Esophagus (tissue), 2 donors: ENCODE measurements around the gene ADAM15. TPM values are rescaled to one million over a fixed set of nuclear protein-coding genes. Genes with fewer than 3 reads are reported as not detected.

Experiments used
- H3K27ac ChIP-seq, 2 donors: one replicate each; pipeline ENCODE4 v1.5.1; 2013; ENCODE audit warnings: low read depth in 2 of 2, mild to moderate bottlenecking in 2 of 2, inconsistent platforms in 1 of 2, low read length in 1 of 2, moderate library complexity in 1 of 2
- H3K27me3 ChIP-seq, 2 donors: one replicate each; pipeline ENCODE4 v1.6.1; 2013; ENCODE audit warnings: low read length in 2 of 2, control low read depth in 1 of 2, mild to moderate bottlenecking in 1 of 2; ENCODE audit not compliant: insufficient read depth in 2 of 2, control insufficient read depth in 1 of 2
- H3K36me3 ChIP-seq, 2 donors: one replicate each; pipeline ENCODE4 v1.6.1; 2013; ENCODE audit warnings: low read length in 1 of 2; ENCODE audit not compliant: control insufficient read depth in 2 of 2, insufficient read depth in 2 of 2
- H3K4me1 ChIP-seq, 2 donors: one replicate each; pipeline ENCODE4 v1.6.1; 2013; ENCODE audit warnings: low read length in 1 of 2; ENCODE audit not compliant: control insufficient read depth in 2 of 2, insufficient read depth in 2 of 2
- H3K4me3 ChIP-seq, 2 donors: one replicate each; pipeline ENCODE4 v1.5.1; 2013; ENCODE audit warnings: low read length in 2 of 2, mild to moderate bottlenecking in 2 of 2, low read depth in 1 of 2, moderate library complexity in 1 of 2
- H3K9me3 ChIP-seq, 2 donors: one replicate each; pipeline ENCODE4 v1.6.1; 2013; ENCODE audit warnings: mild to moderate bottlenecking in 2 of 2, low read depth in 1 of 2, low read length in 1 of 2, moderate library complexity in 1 of 2; ENCODE audit not compliant: control insufficient read depth in 2 of 2, insufficient read depth in 1 of 2
- WGBS, 2 donors: extraction: QIAGEN DNeasy Blood & Tissue Kit; methylation state at CpG; one replicate each; pipeline ENCODE4 v1.1.7; 2013; 5-methylcytosine and 5-hydroxymethylcytosine counted together
- polyA plus RNA-seq, 2 donors: library from polyadenylated mRNA; stranded (reverse); fragments of 200-250 nt; gene quantifications; one replicate each; pipeline ENCODE4 v1.2.3, GENCODE V29; 2013
- donor health status: healthy with polysubstance abuse.
- donor health status: Bipolar disorder and iron deficiency.

Gene ADAM15
- polyA plus RNA-seq, 2 donors: 122 to 222 TPM

DNA sequence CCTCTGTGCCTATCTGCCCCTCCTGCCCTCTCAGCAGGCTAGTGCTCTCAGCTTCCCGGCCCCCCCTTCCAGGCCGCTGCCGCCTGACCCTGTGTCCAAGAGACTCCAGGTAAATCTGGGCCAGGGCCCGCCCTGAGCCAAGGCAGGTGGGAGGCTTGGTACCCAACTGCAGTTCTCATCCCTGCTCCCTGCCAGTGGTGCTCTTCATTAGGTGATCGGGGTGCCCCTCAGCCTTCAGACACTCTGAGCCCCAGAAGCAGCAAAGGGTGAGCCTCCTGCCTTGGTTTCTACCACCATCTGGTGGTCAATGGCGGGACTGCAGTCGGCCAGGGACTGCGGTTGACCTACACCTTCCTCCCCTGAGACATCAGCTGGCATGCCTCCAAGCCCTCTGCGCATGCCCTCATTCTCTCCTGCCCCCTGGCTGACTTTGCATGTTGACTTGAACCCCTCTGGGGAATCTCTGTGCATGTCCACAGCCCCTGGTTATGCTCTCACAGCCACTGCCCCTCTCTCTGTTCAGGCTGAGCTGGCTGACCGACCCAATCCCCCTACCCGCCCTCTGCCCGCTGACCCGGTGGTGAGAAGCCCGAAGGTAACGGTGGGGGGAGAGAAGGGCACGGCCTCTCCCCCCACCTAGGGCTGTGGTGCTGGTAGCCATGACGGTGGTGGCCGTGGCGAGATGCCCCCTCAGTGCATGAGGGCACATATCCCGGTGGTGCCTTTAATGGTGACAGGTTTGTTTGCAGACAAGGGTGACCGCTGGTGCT lies 10.4 kb downstream of the ADAM15 start:
- H3K4me3 ChIP-seq: no peak overlapping the region
- H3K4me1 ChIP-seq: peaks cover 6 to 15% of the 10 kb centered on the region in 2 donors
- peak overlapping the region in 1 of 2 donors; percentile 15 for H3K27ac ChIP-seq
- peaks cover 19 to 37% of the 10 kb centered on the region in 2 donors for H3K36me3 ChIP-seq
- 34 to 35% methylated on average over 20 to 21 of the region's 21 CpGs for WGBS, 2 donors
- H3K27me3 ChIP-seq: no peaks in the 10 kb centered on the region
- peaks cover 0 to 2% of the 10 kb centered on the region in 2 donors for H3K9me3 ChIP-seq

- no peak overlapping the region for H3K4me3 ChIP-seq
- H3K27ac ChIP-seq: peak overlapping the region in 1 of 2 donors; percentile 74
- H3K36me3 ChIP-seq: peaks cover 13 to 32% of the 10 kb centered on the region in 2 donors
These were observed 11.1 kb downstream of the ADAM15 start for GRCh38 chr1:155062151-155062686.

DNA sequence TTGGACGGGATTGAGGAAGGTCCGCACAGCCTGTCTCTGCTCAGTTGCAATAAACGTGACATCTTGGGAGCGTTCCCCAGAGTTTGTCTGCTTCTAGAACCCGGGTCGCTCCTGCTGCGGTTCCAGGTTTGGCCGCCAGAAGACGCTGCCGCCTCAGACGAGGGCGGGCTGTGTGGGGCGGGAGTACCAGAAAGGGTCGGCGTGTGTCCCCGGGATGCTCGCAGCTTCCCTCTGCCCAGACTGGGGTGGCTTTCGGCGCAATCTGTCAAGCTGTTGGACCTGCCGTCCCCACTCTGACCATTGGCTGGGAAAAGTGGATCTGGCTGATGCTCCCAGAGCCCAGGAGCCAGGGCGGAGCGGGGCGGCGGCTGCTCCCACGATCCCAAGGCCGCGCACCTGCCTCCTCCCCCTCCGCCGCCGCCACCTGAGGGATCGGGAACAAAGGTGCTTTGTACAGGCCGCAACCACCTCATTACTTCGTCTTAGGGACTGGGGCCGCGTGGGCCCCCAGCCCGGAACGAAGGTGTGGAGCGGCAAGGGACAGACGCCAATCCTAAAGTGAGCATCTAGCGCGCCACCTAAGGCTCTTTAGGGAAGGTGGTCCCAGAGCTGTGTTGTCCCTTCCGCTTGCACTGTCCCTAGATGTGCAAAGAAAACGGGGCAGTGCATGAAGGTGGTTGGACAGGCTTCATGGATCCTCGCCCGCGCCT lies 11.7 kb downstream of the ADAM15 start:
- peak overlapping the region; percentile 74 to 91 for H3K27ac ChIP-seq

More at GRCh38 chr1:155062151-155062686, 11.1 kb downstream of the ADAM15 start:
- 37 to 42% methylated on average over 29 of the region's 29 CpGs for WGBS, 2 donors
- Histone ChIP-seq H3K27me3 (no peaks in the 10 kb centered on the region), H3K9me3 (peaks cover 0 to 2% of the 10 kb centered on the region in 2 donors), H3K4me1 (peaks cover 6 to 15% of the 10 kb centered on the region in 2 donors)

GRCh38 chr1:155063550-155064110 lies 12.5 kb downstream of the ADAM15 start, which contains the start of gene EFNA4:
Gene EFNA4, plus strand, starts transcription at chr1:155063740. Its CDS starts 84 bp downstream, at chr1:155063824.
- Histone ChIP-seq H3K27ac (peak within 1 kb of the TSS; percentile 88 to 91), H3K4me3 (peak within 1 kb of the TSS; percentile 55 to 92), H3K9me3 (no peaks in the 10 kb centered on the region), H3K27me3 (no peaks in the 10 kb centered on the region), H3K4me1 (peaks cover 6 to 15% of the 10 kb centered on the region in 2 donors), H3K36me3 (peaks cover 7 to 21% of the 10 kb centered on the region in 2 donors)
- 0 to 1% methylated on average over 55 to 57 of the region's 57 CpGs for WGBS, 2 donors

More for the DNA sequence above, 11.7 kb downstream of the ADAM15 start:
- Histone ChIP-seq H3K4me3 (peak overlapping the region; percentile 55 to 92), H3K4me1 (peaks cover 6 to 15% of the 10 kb centered on the region in 2 donors), H3K36me3 (peaks cover 12 to 27% of the 10 kb centered on the region in 2 donors), H3K9me3 (peaks cover 0 to 2% of the 10 kb centered on the region in 2 donors), H3K27me3 (no peaks in the 10 kb centered on the region)
- 8 to 11% methylated on average over 46 of the region's 46 CpGs for WGBS, 2 donors

- peak overlapping the region; percentile 55 to 92 for H3K4me3 ChIP-seq
- H3K4me1 ChIP-seq: peaks cover 6 to 15% of the 10 kb centered on the region in 2 donors
- H3K9me3 ChIP-seq: no peaks in the 10 kb centered on the region
- WGBS, 2 donors: 8 to 10% methylated on average over 14 of the region's 14 CpGs
- H3K27me3 ChIP-seq: no peaks in the 10 kb centered on the region
- peak overlapping the region; percentile 88 to 91 for H3K27ac ChIP-seq
- peaks cover 6 to 27% of the 10 kb centered on the region in 2 donors for H3K36me3 ChIP-seq
These were observed 13.2 kb downstream of the ADAM15 start for GRCh38 chr1:155064111-155064831.

- peaks cover 6 to 29% of the 10 kb centered on the region in 2 donors for H3K36me3 ChIP-seq
- WGBS, 2 donors: 56 to 67% methylated on average over 5 of the region's 5 CpGs
- H3K4me3 ChIP-seq: no peak overlapping the region
- no peaks in the 10 kb centered on the region for H3K27me3 ChIP-seq
- H3K27ac ChIP-seq: no peak overlapping the region
- H3K9me3 ChIP-seq: no peaks in the 10 kb centered on the region
- peaks cover 6 to 15% of the 10 kb centered on the region in 2 donors for H3K4me1 ChIP-seq
These were observed 13.8 kb downstream of the ADAM15 start for GRCh38 chr1:155064832-155065429.

GRCh38 chr1:155066777-155067176 lies 15.7 kb downstream of the ADAM15 start:
- Histone ChIP-seq H3K27me3 (no peaks in the 10 kb centered on the region), H3K4me1 (peaks cover 6 to 25% of the 10 kb centered on the region in 2 donors)
- WGBS, 2 donors: 65 to 74% methylated on average over 8 of the region's 8 CpGs

GRCh38 chr1:155068599-155068998 lies 17.5 kb downstream of the ADAM15 start:
- Histone ChIP-seq H3K27ac (no peak overlapping the region), H3K36me3 (peaks cover 2 to 18% of the 10 kb centered on the region in 2 donors), H3K9me3 (no peaks in the 10 kb centered on the region), H3K4me3 (no peak overlapping the region), H3K4me1 (peaks cover 2 to 19% of the 10 kb centered on the region in 2 donors), H3K27me3 (no peaks in the 10 kb centered on the region)
- 94 to 96% methylated on average over 3 of the region's 3 CpGs for WGBS, 2 donors

More at GRCh38 chr1:155066777-155067176, 15.7 kb downstream of the ADAM15 start:
- Histone ChIP-seq H3K27ac (no peak overlapping the region), H3K4me3 (no peak overlapping the region), H3K9me3 (no peaks in the 10 kb centered on the region), H3K36me3 (peaks cover 2 to 18% of the 10 kb centered on the region in 2 donors)
